Measurements from ENCODE around the gene CBLN2.

Gene CBLN2

DNA sequence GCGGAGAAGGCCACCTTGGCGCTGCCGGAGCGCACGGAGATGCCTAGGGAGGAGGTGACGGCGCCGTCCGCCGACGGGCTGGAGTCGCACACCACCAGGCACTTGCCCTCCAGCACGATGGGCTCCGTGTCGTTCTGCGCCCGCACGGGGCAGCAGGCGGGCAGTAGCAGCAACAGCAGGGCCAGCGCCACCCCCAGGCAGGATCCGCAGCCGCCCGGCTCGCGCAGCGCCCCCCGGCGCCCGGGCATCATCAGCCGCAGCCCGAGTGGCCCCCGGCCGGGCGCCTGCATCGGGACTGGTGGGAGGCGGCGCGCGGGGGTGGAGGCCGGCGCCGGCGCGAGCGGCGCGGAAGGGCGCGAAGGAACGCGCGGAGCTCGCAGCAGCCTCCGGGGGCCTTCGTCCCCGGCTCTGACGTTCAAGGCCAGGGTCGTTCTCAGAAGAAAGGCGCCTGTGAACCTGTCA is 2.2 kb downstream of the CBLN2 start:
- H3K36me3 ChIP-seq (ENCODE audit: control insufficient read depth in 1 of 2, insufficient read depth in 2 of 2, low read length in 2 of 2): no peaks in the 10 kb centered on the region
- no peaks in the 10 kb centered on the region for H3K9me3 ChIP-seq (ENCODE audit: control insufficient read depth in 1 of 2, low read length in 2 of 2)
- H3K4me1 ChIP-seq (ENCODE audit: control insufficient read depth in 1 of 2, insufficient read depth in 2 of 2, low read length in 2 of 2): peaks cover 0 to 21% of the 10 kb centered on the region in 2 donors
- H3K27ac ChIP-seq (ENCODE audit: low read length): no peak overlapping the region
- H3K27me3 ChIP-seq (ENCODE audit: low read depth, low read length): no peaks in the 10 kb centered on the region
- peak overlapping the region in 1 of 2 donors; percentile 38 for H3K4me3 ChIP-seq (ENCODE audit: low read depth in 1 of 2, low read length in 2 of 2)

DNA sequence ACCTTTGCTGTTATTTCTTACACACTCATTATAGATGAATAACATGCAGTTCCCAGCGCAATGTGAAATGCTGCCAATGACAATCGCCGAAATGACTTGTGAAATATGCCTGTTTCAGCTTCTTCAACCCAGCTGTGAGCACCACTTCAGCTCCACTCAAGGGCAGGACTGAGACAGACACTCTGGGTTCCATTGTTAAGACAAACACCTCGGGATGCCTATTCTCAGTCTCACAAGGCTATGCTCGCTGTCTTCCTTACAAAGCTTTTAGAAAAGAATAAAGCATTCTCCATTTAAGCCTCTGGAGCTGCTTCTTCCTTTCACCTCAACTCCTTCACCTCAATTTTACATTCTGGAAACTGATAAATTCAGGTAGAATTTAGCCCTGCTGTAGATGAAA is 4.2 kb downstream of the CBLN2 start:
- peaks cover 0 to 21% of the 10 kb centered on the region in 2 donors for H3K4me1 ChIP-seq (ENCODE audit: control insufficient read depth in 1 of 2, insufficient read depth in 2 of 2, low read length in 2 of 2)
- no peak overlapping the region for H3K27ac ChIP-seq (ENCODE audit: low read length)
- H3K9me3 ChIP-seq (ENCODE audit: control insufficient read depth in 1 of 2, low read length in 2 of 2): no peaks in the 10 kb centered on the region
- no peak overlapping the region for H3K4me3 ChIP-seq (ENCODE audit: low read depth in 1 of 2, low read length in 2 of 2)
- no peaks in the 10 kb centered on the region for H3K27me3 ChIP-seq (ENCODE audit: low read depth, low read length)
- H3K36me3 ChIP-seq (ENCODE audit: control insufficient read depth in 1 of 2, insufficient read depth in 2 of 2, low read length in 2 of 2): no peaks in the 10 kb centered on the region

DNA sequence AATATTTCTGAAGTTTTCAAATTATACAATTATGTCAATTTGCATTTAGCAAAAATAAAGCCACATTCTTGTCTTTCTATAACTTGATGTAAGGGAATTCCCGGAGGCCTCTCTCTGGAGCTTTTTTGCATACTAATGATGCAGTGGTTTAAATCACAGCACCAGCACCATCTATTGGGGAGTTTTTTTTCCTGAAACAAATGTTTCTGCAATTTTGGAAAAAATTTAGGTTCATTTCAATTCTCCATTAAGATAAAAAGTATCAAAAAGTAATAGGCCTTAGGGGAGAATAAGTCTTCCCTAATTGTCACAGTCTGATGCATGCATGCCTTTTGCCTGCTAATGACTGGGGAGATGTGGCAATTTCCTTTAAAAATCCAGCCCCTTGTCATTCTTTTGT is 13.5 kb downstream of the CBLN2 start:
- H3K27ac ChIP-seq (ENCODE audit: low read length): no peak overlapping the region
- no peak overlapping the region for H3K4me3 ChIP-seq (ENCODE audit: low read depth in 1 of 2, low read length in 2 of 2)
- no peaks in the 10 kb centered on the region for H3K4me1 ChIP-seq (ENCODE audit: control insufficient read depth in 1 of 2, insufficient read depth in 2 of 2, low read length in 2 of 2)
- H3K27me3 ChIP-seq (ENCODE audit: low read depth, low read length): no peaks in the 10 kb centered on the region
- H3K9me3 ChIP-seq (ENCODE audit: control insufficient read depth in 1 of 2, low read length in 2 of 2): no peaks in the 10 kb centered on the region
- no peaks in the 10 kb centered on the region for H3K36me3 ChIP-seq (ENCODE audit: control insufficient read depth in 1 of 2, insufficient read depth in 2 of 2, low read length in 2 of 2)

DNA sequence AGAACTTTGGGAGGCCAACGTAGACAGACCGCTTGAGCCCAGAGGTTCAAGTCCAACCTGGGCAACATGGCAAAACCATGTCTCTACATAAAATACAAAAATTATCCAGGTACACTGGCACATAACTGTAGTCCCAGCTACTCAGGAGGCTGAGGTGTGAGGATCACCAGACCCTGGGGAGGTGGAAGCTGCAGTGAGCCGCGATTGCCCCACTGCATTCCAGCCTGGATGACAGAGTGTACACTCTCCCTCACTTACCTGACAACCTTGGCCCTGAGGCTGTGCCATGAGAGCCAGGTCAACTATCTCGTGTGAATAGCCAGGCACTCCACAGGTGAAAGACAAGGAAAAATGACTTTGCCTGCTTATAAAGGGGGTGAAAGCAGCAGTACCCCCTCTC is 39.3 kb downstream of the CBLN2 start:
- no peaks in the 10 kb centered on the region for H3K36me3 ChIP-seq (ENCODE audit: control insufficient read depth in 1 of 2, insufficient read depth in 2 of 2, low read length in 2 of 2)
- no peaks in the 10 kb centered on the region for H3K4me1 ChIP-seq (ENCODE audit: control insufficient read depth in 1 of 2, insufficient read depth in 2 of 2, low read length in 2 of 2)
- no peaks in the 10 kb centered on the region for H3K9me3 ChIP-seq (ENCODE audit: control insufficient read depth in 1 of 2, low read length in 2 of 2)
- H3K4me3 ChIP-seq (ENCODE audit: low read depth in 1 of 2, low read length in 2 of 2): no peak overlapping the region
- no peak overlapping the region for H3K27ac ChIP-seq (ENCODE audit: low read length)
- H3K27me3 ChIP-seq (ENCODE audit: low read depth, low read length): no peaks in the 10 kb centered on the region

DNA sequence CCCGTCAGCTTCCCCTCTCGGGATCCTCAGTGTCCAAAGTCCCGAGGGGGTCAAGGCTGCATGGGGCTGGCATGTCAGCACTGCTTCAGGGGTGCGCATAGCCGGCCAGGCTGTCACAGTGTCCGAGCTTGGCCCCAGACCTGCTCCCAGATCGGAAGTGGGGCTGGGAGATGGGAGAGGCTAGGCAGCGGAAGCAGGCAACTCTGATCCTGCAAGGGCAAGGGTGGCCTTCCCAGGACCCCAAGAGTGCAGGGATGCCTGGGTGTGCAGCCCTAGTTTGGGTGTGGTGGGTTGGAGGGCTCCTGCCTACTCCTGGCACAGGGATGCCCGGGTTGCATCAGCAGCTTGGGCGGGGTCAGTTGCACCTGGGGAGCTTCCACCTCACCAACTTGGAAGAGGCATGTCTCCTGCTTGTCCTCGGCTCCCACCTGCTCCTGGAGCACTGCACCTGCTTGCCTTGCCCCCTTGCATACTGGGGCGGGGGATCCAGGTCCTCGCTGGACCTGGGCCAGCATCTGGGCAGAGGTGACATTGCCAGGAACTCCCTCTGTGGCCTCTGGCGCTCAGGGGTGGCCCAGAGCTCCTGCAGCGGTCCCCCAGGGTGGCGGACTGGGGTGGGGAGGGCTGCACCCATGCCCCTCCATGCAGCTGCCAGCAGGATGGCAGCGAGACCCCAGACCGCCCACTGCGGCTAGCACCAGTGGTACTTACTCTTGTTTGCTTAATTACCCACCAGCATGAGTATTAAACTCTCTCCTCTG is 41.3 kb downstream of the CBLN2 start:
- no peaks in the 10 kb centered on the region for H3K4me1 ChIP-seq (ENCODE audit: control insufficient read depth in 1 of 2, insufficient read depth in 2 of 2, low read length in 2 of 2)
- H3K9me3 ChIP-seq (ENCODE audit: control insufficient read depth in 1 of 2, low read length in 2 of 2): no peaks in the 10 kb centered on the region
- H3K27me3 ChIP-seq (ENCODE audit: low read depth, low read length): no peaks in the 10 kb centered on the region
- H3K4me3 ChIP-seq (ENCODE audit: low read depth in 1 of 2, low read length in 2 of 2): no peak overlapping the region
- no peaks in the 10 kb centered on the region for H3K36me3 ChIP-seq (ENCODE audit: control insufficient read depth in 1 of 2, insufficient read depth in 2 of 2, low read length in 2 of 2)
- no peak overlapping the region for H3K27ac ChIP-seq (ENCODE audit: low read length)

DNA sequence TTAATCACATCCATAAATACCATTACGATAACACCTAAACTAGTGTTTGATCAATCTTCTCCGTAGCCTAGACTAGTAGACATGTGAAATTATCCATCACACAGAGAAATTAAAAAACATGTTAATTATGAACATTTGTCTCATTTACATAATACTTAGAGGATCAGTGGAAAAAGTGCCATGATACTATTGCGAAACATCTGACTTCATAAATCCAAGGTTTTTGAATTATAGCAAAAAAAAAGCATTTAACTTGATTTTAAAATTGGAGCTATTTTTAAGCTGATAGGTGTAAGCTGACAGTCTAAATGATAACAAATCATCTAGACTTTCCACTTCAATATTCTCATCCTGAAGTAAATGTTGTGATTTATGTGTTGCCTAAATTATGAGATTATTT is 51.6 kb downstream of the CBLN2 start:
- H3K27me3 ChIP-seq (ENCODE audit: low read depth, low read length): no peaks in the 10 kb centered on the region
- no peaks in the 10 kb centered on the region for H3K4me1 ChIP-seq (ENCODE audit: control insufficient read depth in 1 of 2, insufficient read depth in 2 of 2, low read length in 2 of 2)
- no peak overlapping the region for H3K4me3 ChIP-seq (ENCODE audit: low read depth in 1 of 2, low read length in 2 of 2)
- H3K9me3 ChIP-seq (ENCODE audit: control insufficient read depth in 1 of 2, low read length in 2 of 2): no peaks in the 10 kb centered on the region
- H3K36me3 ChIP-seq (ENCODE audit: control insufficient read depth in 1 of 2, insufficient read depth in 2 of 2, low read length in 2 of 2): no peaks in the 10 kb centered on the region
- no peak overlapping the region for H3K27ac ChIP-seq (ENCODE audit: low read length)
